H7 (cell line): ENCODE measurements around the gene DSG4. TPM values are rescaled to one million over a fixed set of nuclear protein-coding genes. Genes with fewer than 3 reads are reported as not detected.

ENCODE experiments used
- DNase-seq: peaks from one replicate; pipeline ENCODE4 v3.0.0; 2012
- H3K27me3 ChIP-seq: 2 replicates; pipeline ENCODE4 v1.6.0; 2011; ENCODE audit warnings: mild to moderate bottlenecking, low read length; ENCODE audit not compliant: control insufficient read depth, insufficient read depth
- H3K36me3 ChIP-seq: replicated peaks from 2 replicates; pipeline ENCODE4 v1.5.1; 2011; ENCODE audit warnings: low read length; ENCODE audit not compliant: control insufficient read depth, insufficient read depth
- H3K4me3 ChIP-seq: 2 replicates; pipeline ENCODE4 v1.5.1; 2011; ENCODE audit warnings: low read depth, mild to moderate bottlenecking, control low read depth, low read length, moderate library complexity; ENCODE audit not compliant: insufficient read depth
- total RNA-seq: library from RNA; depleted of rRNA; stranded (reverse); fragments of >200 nt; shearing (Covaris generic); gene quantifications from 2 replicates; pipeline ENCODE4 v1.2.3, GENCODE V29; 2014; rRNA removed

Gene DSG4
- total RNA-seq, 1 experiment from 2014 or later: not detected

- no peak for DNase-seq
- Histone ChIP-seq H3K4me3 (no peak within 1 kb of the TSS), H3K36me3 (no peaks in the 10 kb centered on the region), H3K27me3 (no peaks in the 10 kb centered on the region)
Observed at GRCh38 chr18:31447530-31448191, 71.1 kb downstream of the DSG4 start, which contains the start of gene DSG3. Gene DSG3, plus strand, starts transcription at chr18:31447741. Its CDS starts 137 bp downstream, at chr18:31447878.

GRCh38 chr18:31450409-31450808 is 73.8 kb downstream of the DSG4 start:
- H3K4me3 ChIP-seq: no peak overlapping the region
- no peaks in the 10 kb centered on the region for H3K36me3 ChIP-seq
- H3K27me3 ChIP-seq: no peaks in the 10 kb centered on the region
- DNase-seq: no peak

- DNase-seq: no peak
- H3K4me3 ChIP-seq: no peak overlapping the region
- no peaks in the 10 kb centered on the region for H3K36me3 ChIP-seq
- H3K27me3 ChIP-seq: no peaks in the 10 kb centered on the region
Observed at GRCh38 chr18:31451625-31452024, 75.0 kb downstream of the DSG4 start.

DNA sequence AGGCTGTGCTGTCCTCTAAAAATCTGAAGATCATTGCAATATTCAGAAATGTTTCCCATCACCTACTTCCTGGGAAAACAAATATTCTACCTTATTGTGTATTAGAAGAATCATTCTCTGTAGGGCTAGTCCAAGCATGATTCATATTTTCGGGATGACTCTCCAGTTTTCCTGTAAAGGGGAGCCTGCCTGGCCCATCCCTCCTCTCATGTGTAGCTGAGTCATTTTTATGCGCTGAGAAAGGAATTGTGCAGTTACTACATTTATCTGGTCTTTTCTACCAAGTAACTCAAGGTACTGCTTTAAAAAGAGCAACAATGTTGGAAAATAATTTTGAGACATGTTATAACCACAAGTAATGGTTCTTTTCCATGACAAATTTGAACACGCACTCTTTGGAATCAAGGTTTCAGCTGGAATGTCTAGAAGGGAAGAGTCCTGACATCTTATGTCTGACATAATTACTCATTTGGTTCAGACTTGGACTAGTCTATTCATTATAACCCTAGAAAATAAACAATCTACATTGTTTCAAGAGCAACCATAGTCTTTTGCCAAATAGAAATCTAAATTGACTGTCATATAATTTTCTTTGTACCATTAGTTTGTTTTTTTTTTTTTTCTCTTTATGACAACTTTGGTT is 77.6 kb downstream of the DSG4 start:
- Histone ChIP-seq H3K4me3 (no peak overlapping the region), H3K27me3 (no peaks in the 10 kb centered on the region), H3K36me3 (no peaks in the 10 kb centered on the region)
- DNase-seq: no peak

Other genes with a start within 250 kb of the DSG4 start
- 0.04 TPM in 1 of 2 replicates, not detected in the other for gene DSC1, start 213.9 kb upstream of the DSG4 start, total RNA-seq
- 0.14 TPM in 1 of 2 replicates, not detected in the other for gene DSG1, start 58.6 kb upstream of the DSG4 start, total RNA-seq
- not detected in 2 replicates for gene DSG3, start 71.0 kb downstream of the DSG4 start, total RNA-seq
- 51.7 and 66.0 TPM in 2 replicates for gene DSG2, start 121.4 kb downstream of the DSG4 start, total RNA-seq
- not detected in 2 replicates for gene TTR, start 215.1 kb downstream of the DSG4 start, total RNA-seq